B cell (primary cell): ENCODE results near the gene CTDSPL.

Experiments used
- EZH2 ChIP-seq: IDR thresholded peaks from 2 replicates; pipeline ENCODE4 v1.6.1; 2012; ENCODE audit warnings: borderline replicate concordance, low read depth, mild to moderate bottlenecking, moderate library complexity, low read length; ENCODE audit not compliant: insufficient read depth, poor library complexity, severe bottlenecking
- TF ChIP-seq, protein P1 (sequence below): fragments of 200-600 bp; IDR thresholded peaks from one replicate; pipeline ENCODE4 v1.8.0; 2022; ENCODE audit warnings: antibody characterized with exemption, mild to moderate bottlenecking

DNA sequence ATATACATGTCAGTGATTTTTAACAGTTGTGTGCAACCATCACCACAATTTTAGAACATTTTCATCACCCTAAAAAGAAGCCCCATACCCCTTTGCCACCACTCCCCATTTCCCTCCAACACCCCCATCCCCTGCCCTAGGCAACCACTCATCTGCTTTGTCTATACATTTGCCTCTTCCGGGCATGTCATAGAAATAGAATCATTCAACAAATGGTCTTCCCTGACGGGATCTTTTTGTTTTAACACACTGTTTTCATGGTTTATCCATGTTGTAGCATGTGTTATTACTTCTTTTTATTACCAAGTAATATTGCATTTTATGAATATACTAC, 132.9 kb downstream of the CTDSPL start:
- TF ChIP-seq, protein P1, sequence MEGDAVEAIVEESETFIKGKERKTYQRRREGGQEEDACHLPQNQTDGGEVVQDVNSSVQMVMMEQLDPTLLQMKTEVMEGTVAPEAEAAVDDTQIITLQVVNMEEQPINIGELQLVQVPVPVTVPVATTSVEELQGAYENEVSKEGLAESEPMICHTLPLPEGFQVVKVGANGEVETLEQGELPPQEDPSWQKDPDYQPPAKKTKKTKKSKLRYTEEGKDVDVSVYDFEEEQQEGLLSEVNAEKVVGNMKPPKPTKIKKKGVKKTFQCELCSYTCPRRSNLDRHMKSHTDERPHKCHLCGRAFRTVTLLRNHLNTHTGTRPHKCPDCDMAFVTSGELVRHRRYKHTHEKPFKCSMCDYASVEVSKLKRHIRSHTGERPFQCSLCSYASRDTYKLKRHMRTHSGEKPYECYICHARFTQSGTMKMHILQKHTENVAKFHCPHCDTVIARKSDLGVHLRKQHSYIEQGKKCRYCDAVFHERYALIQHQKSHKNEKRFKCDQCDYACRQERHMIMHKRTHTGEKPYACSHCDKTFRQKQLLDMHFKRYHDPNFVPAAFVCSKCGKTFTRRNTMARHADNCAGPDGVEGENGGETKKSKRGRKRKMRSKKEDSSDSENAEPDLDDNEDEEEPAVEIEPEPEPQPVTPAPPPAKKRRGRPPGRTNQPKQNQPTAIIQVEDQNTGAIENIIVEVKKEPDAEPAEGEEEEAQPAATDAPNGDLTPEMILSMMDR = no peak
- no peak for TF ChIP-seq EZH2
